Medulla oblongata (tissue), 1 donor: ENCODE results near the gene GCSAML.

Experiments used
- DNase-seq: peaks from one replicate; pipeline ENCODE4 v3.0.0-alpha.2; 2015; ENCODE audit errors: extremely low spot score

Gene GCSAML

DNA sequence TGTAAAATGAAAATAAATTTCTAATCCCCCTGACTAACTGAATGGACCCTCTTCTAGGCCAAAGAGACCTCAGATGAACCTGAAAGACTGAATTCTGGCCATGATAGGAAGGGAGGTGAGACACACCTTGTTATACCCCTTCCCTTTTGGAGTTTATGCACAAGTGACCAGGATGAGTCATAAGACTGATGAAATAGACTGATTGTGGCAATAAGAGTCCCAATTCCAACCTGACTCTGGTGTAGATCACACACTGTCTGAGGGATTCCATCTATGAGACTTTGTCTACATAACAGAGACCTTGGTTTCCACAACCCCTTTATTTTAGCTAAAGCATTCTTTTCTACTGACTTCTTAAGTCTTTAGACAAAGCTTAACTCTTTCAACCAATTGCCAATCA lies 25.7 kb downstream of the GCSAML start:
- no peak for DNase-seq

DNA sequence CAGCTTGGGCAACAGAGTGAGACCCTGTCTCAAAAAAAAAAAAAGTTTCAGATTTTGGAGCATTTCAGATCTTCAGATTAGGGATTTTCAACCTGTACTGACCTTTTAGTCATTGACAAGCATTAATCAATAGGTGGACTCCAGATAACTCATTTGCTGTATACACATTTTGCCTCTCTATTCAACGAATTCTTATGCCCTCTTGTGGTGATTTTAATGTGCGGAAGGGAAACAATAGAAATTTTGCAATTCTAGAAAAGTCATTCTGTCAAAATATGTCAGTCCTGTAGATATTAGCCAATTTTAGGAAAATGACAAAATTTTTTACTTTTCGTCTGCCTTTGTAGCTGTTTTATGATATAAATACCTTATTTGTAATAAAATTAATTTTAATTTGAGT lies 27.6 kb downstream of the GCSAML start:
- no peak for DNase-seq

DNA sequence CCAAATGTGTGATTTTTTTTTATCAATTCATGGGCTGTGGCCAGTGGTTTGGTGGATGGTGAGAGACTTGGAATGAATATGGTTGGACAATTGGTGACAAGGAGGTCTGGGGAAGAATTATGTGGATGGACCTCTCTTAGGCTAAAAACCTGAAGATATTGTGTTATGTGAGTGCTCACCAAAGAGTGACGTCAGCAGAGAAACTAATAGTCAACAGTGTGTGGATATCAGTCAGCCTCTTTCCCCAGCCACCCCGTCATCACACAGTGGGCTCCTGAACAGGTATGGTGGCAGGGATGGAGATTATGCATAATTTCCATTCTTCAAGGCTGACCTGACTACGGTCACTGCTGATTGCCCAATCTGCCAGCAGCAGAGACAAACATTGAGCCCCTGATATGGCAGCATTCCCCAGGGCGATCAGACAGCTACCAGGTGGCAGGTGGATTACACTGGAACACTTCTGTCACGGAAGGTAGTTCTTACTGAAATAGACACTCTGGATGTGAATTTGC lies 30.1 kb downstream of the GCSAML start:
- no peak for DNase-seq

DNA sequence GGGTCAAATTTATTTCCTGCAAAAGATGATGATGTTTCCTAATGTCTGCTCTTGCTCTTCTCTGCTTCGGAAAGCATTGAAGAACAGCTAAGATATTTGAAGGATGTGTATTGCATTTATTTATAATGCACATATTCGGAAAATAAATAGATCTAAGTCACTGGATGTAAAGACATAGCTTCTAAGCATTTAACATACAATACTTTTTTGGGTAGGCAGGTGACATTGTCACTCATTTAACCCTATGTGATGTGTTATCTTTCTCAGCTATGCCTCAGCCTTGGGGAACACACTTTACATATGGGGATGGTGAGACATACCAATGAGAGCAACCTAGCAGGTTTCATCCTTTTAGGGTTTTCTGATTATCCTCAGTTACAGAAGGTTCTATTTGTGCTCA lies 39.1 kb downstream of the GCSAML start, which contains the start of gene OR2G2:
Gene OR2G2, plus strand, starts transcription at position 301 of the 400 bp plus-strand sequence. Its CDS starts 0 bp downstream, at position 301.
- no peak for DNase-seq

DNA sequence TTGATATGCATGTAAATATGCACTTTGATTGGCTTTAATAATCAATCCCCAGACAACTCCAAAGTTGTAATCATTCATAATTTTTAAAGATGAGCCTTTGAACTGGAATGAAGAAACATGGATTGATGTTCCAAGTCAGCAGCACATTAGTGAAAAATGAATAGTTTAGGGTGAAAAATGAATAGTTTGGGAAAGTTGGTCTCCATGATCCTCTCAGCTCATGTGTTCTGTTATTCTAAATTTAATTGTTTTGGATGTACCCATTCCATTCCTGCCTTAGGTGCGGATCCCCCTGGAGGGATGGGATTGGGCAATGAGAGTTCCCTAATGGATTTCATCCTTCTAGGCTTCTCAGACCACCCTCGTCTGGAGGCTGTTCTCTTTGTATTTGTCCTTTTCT lies 56.4 kb downstream of the GCSAML start, which contains the start of gene OR2G3:
Gene OR2G3, plus strand, starts transcription at position 301 of the 400 bp plus-strand sequence. Its CDS starts 0 bp downstream, at position 301.
- no peak for DNase-seq

DNA sequence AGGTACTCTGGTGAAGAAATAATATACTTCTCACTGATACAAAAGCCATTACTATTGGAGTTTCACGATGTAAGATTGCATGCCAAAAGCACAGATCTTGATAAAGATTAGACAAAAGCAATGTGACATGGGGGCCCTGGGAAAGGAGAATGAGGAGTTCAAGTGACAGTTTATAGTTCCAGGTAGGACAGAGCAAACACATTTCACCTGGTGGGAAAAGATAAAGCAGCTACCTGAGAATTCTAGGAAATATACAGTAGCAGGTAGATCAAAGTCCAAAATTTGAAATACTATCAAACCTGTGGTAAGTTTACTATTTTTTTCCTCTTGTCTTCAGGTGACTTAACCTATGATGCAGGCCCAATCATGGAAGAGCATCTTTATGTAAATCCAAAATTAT lies 64.5 kb downstream of the GCSAML start:
- DNase-seq: no peak

DNA sequence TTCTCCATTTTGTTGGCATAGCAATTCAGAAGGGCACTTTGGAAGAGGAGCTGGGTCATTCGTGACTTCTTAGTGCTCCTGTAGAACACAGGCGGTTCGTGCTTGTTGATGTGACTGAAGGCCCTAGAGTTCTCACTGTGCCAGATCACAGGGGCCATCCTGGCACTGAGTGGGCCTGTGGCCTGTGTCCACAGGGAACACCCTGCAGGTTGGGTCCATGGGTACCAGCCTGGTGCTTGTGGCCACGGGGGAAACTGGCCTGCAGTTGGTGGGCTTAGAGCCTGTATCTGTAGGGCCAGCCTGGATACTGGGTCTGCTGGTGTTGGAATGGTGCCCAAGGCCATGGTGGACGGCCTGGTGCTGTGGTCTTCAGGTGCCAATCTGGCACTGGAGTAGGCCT lies 65.7 kb downstream of the GCSAML start:
- DNase-seq: no peak
